GM18907 (cell line): Measurements from ENCODE around the gene CEACAM19.
"Not testable (repeated sequence)": the region's sequence is repeated elsewhere in the genome, so short reads cannot be mapped to it uniquely, and the experiment has no call there.

Source experiments
- ATAC-seq: cut with Tn5 transposase; IDR thresholded peaks from one replicate; pipeline ENCODE4 v1.9.1; 2021; ENCODE audit warnings: mild to moderate bottlenecking, moderate library complexity; ENCODE audit not compliant: unreplicated experiment

Gene CEACAM19

DNA sequence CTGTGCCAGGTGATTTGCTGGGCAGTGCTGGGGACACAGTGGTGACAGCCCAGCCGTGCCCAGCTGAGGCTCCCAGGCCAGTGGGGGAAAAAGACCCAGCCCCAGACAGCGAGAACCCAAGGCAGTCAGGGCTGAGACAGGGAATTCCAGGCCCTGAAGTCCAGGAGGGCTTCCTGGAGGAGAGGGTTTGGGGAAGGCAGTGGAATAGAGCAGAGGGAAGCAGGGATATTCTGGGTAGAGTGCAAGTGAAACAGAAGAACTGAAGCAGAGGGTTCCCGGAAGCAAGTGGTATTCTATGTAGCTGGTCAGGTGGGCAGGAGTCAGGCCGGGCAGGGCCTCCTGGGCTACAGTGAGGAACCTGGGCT, 26.4 kb downstream of the CEACAM19 start:
- no peak for ATAC-seq

- ATAC-seq, result no peak
Observed at GRCh38 chr19:44698492-44699201, 27.4 kb downstream of the CEACAM19 start, which contains the start of gene CEACAM16. CEACAM16 (plus strand) TSS chr19:44699151; CDS start chr19:44701457, 2,306 bp downstream.

DNA sequence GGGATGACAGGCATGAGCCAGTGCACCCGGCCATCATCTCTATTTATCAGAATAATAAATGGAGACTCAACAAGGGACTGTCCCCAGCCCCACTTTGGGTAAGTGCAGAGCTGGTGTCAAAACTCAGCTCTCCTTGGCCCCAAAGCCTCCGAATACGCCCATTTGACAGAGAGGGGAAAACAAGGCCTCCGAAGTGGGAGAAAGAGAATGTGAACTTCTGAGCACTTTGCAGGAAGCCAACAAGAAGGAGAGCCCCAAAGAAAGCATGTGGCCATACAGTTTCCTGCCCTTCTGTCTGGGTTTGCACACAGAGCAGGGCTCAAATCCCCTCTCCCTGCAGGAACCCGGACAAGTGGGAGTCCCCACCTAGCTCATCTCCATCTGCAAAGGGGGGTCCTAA, 29.3 kb downstream of the CEACAM19 start:
- ATAC-seq, result no peak

DNA sequence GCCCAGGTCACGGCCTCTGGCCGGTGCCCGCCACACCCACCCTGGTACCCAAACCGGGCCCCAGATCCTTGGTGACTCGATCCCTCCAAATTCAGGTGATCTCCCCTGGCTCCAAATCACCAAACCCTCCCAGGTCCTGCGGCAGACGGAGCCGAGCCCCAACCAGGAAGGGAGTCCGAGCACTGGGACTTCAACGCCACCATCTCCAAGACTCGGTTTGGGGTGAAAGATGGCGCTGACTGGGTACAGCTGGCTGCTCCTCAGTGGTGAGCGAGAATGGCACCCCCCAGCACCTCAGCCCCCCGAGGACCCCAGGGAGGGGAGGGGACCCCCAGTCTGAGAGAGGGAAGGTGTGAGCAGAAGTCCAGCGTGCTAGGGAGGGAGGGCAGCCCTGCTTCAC, 29.9 kb downstream of the CEACAM19 start:
- ATAC-seq, result no peak

DNA sequence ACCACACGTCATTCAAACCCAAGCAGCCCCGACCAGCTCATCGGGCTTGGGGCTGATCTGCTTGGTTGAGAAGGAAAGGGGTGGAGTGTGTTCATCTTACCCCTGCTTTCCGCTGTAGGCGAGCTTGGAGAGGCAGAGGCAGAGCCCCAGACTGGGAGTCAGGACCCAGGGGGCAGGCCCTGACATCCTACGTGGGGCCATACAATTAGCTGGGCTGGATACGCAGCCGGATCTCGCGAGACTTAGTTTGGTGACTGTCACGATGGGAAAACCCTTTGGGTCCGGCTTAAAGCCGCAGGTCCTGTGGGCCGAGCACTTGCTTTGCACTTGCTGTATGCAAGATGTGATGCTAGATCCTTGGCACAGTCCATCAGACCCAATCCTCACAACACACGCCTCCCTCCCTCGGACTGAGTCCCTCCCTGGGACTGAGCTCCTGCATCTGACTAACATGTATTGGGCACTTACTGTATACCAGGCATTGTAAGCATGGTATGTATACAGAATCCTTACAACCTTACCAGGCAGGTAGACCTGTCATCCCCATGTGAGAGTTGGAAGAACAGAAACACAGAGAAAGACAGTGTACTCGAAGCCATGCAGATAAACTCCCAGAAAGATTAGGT, 31.4 kb downstream of the CEACAM19 start:
- no peak for ATAC-seq

DNA sequence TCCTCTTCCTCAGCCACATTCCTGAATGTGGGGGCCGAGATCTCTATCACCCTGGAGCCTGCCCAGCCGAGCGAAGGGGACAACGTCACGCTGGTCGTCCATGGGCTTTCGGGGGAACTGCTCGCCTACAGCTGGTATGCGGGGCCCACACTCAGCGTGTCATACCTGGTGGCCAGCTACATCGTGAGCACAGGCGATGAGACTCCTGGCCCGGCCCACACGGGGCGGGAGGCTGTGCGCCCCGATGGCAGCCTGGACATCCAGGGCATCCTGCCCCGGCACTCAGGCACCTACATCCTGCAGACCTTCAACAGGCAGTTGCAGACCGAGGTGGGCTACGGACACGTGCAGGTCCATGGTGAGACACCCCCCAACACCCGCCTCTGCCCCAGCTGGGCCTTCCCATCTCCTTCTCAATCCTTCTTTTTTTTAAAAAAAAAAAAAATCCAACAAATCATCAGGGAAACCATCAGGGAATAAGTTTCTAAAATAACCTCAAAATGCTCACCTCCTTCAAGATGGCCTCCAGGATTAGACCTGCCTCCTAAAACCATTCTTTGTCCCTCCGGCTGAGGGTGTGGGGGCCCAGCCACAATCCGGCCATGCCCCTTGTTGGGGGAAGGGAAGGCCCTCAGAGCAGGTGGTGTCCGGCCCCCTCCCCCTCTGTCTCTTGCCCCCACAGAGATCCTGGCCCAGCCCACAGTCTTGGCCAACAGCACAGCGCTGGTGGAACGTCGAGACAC, 32.2 kb downstream of the CEACAM19 start:
- ATAC-seq, result no peak

DNA sequence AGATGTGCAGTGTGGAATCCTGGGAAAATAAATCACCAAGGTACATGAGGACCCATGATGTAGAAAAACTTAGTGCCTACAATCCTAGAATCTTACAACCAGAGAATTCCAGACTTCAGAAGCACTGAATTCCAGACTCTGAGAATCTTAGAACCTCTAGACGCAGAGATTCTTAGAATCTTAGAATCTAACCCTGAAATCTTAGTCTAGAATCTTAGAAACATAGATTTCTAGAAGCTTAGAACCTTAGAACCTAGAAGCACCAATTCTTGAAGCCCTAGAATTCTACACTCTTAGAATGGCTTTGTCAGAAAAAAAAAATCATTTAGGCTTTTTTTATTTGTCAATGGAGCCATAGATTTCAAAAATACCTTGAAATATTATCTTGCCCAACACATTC, 33.7 kb downstream of the CEACAM19 start:
- no peak for ATAC-seq

DNA sequence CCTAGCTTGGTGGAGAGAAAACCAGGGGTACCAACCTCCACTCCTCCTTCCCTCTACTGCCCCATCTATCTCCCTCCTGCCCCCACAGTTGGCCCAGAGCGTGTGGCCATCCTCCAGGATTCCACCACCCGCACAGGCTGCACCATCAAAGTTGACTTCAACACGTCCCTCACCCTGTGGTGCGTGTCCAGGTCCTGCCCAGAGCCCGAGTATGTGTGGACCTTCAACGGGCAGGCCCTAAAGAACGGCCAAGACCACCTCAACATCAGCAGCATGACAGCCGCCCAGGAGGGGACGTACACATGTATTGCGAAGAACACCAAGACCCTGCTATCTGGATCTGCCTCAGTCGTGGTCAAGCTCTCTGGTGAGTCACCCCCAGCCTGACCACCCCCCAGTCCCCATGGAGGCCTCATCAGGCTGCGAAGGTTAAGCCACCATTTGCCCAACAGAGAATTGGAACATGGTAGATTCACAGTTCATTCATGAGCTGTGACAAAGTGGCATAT, 34.3 kb downstream of the CEACAM19 start:
- ATAC-seq, result no peak

DNA sequence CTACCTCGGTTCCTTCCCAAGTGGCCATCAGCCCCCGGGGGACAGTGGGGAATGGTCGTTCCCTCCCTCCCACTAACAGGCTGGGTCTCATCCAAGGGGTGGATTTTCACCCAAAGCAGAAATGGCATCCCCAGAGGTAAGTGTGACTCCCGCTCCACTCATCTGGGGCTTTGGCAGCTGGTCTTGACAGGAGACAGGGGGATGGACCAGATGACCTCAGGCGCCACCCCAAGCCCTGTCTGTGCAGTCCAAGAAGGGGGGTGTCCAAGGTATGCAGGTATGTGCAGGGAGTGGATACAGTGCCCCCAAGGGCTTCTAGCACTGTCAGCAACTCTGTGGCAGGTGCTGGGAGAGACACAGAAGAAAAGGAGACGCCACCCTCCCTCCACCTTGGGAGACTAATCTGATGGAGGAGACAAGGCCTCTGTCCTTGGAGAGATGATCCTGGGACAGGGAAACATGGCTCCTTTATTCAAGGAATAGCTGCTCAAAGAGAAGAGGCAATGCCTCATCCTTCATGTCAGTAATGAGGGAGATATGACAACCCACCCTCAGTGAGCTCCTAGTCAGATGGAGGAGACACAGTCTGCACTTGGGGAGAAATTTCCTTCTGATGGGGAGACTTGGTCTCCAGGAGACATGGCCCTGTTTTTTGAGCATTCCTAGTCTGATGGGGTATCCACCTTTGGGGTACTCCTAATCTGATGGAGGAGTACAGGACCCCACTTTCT, 35.4 kb downstream of the CEACAM19 start:
- ATAC-seq, result no peak

GRCh38 chr19:44707794-44708193, 36.5 kb downstream of the CEACAM19 start:
- no peak for ATAC-seq

DNA sequence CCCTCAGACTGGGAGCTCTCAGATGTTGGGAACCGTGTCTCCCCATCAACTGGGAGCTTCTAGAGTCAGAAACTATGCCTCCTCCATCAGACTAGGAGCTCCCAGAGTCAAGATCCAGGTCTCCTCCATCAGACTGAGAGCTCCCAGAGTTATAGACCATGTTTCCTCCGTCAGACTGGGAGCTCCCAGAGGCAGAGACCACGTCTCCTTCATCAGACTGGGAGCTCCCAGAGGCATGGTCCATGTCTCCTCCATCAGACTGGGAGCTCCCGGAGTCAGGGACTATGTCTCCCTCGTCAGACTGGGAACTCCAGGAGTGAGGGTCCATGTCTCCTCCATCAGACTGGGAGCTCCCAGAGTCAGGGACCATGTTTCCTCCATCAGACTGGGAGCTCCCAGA, 37.7 kb downstream of the CEACAM19 start:
- ATAC-seq, result no peak

DNA sequence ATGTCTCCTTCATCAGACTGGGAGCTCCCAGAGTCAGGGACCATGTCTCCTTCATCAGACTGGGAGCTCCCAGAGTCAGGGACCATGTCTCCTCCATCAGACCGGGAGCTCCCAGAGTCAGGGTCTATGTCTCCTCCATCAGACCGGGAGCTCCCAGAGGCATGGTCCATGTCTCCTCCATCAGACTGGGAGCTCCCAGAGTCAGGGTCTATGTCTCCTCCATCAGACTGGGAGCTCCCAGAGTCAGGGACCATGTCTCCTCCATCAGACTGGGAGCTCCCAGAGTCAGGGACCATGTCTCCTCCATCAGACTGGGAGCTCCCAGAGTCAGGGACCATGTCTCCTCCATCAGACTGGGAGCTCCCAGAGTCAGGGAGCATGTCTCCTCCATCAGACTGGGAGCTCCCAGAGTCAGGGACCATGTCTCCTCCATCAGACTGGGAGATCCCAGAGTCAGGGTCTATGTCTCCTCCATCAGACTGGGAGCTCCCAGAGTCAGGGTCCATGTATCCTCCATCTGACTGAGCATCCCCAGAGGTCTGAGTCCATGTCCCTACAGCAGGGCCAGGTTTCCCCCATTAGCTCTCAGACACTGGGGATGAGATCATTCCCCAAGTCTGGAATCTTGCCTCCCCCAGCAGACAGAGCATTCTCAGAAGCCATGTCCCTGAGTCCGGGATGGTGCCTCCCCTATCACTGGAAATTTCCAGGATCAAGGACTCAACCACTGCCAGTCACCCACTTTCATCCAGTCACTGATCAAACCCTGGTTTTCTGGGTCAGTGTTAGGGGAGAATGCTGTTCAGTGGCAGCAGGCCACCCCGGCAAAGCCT, 38.4 kb downstream of the CEACAM19 start:
- not testable (repeated sequence) for ATAC-seq

- ATAC-seq, result no peak
Observed at GRCh38 chr19:44710483-44710882, 39.2 kb downstream of the CEACAM19 start.

GRCh38 chr19:44712864-44713515, 41.7 kb downstream of the CEACAM19 start:
- no peak for ATAC-seq

- no peak for ATAC-seq
Observed at GRCh38 chr19:44714597-44715169, 43.4 kb downstream of the CEACAM19 start.

- no peak for ATAC-seq
Observed at GRCh38 chr19:44717603-44718002, 46.3 kb downstream of the CEACAM19 start.

- no peak for ATAC-seq
Observed at GRCh38 chr19:44718441-44719261, 47.4 kb downstream of the CEACAM19 start.

DNA sequence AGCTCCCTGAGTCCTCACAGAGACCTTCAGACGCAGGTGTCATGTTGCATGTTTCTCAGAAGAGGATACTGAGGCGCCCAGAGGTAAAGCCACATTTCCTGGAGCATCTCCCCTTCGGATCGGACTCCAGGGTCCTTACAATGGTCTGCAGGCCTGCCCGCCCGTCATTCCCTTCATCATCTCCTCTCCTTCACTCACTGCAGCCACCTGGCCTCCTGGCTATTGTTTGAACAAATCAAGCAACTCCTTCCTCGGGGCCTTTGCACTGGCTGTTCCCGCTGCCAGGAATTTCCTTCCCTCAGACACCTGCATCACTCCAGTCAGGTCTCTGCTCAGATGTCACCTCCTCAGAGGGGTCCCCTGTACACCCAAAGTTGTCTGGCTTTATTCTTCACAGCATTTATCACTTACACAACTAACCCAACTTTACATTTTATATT, 48.0 kb downstream of the CEACAM19 start:
- no peak for ATAC-seq
